ENCODE results near the gene WNT5A.
"Not testable (repeated sequence)": the region's sequence is repeated elsewhere in the genome, so short reads cannot be mapped to it uniquely, and the experiment has no call there.

WNT5A gene

DNA sequence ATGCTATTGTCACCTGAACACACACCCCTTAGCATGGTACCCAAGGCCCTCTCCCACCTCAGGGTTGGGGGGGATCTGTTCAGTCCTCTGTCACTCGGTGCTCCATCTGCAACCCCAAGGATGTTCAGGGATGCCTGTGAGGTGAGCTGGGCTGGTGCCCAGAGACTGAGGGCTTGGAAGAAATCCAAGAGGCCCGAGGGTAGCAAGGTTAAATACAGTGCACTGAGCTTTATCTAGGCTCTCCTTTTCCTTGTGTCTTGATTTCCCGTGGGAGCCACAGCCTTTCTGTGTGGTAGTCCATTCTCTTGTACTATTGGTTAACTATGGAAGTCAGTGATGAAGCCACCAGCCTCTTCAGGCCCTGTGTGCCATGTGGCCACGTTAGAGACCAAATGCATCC is 18.7 kb upstream of the WNT5A start:
- no peak for DNase-seq (ENCODE audit: low read depth)

DNA sequence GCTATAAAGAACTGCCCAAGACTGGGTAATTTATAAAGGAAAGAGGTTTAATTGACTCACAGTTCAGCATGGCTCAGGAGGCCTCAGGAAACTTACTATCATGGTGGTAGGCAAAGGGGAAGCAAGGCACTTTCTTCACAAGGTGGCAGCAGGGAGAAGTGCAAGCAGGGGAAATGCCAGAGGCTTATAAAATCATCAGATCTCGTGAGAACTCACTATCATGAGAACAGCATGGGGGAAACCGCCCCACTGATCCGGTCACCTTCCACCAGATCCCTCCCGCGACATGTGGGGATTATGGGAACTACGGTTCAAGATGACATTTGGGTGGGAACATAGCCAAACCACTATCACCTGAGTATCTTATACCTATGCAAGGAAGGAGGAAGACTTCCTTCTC is 18.0 kb upstream of the WNT5A start:
- DNase-seq (ENCODE audit: low read depth), result not testable (repeated sequence)

DNA sequence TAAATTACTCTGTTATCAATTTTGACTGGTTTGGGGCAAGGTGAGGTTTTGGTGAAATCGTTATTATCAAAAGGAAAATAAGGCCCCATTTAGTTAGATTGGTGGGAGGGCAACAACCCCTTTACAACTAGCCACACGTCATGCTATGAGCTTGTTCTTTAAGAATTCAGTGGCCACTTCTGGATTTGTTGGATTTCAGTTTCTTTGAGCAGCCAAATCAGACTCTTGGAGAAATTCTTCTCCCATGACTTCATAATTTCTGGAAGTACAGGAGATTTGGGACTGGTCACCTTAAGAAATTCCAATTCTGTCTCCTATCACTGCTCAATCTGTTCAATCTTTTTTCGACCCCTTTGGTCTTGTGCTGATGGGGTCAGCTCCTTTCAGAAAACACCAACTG is 14.8 kb upstream of the WNT5A start:
- DNase-seq (ENCODE audit: low read depth), result no peak

DNA sequence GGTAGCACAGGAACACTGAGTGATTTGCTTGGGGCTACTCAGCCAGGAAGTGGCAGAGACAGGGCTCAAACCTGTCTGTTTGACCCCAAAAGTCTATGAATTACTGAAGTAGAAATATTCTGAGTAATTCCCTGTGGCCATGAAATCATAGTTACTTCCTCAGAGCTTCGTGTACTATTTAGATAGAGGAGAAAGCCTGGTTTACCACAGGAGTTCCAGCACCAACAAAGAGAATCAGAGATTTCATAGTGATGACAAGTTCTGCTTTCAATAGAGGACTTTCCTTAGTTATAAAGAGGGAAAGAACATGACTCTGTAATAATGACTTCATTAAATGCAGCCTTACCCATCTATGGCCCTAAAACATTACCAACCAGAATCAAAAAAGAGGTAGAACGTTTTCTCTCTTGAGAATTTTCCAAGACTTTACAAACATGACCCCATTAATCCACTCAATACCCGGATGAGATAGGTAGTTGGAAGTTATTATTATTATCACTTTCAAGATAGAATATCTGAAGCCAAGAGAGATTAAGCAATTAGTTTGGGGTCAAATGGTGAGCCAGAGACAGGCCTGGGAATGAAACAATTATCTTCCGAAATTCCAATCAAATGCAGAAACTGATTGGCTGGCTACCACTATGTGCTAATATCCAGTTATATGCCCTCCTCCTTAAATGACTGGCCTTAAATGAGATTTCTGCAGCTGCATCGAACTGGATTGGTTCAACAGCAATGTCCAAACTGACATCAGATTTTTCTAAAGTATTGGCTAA is 13.6 kb upstream of the WNT5A start:
- DNase-seq (ENCODE audit: low read depth), result no peak

DNA sequence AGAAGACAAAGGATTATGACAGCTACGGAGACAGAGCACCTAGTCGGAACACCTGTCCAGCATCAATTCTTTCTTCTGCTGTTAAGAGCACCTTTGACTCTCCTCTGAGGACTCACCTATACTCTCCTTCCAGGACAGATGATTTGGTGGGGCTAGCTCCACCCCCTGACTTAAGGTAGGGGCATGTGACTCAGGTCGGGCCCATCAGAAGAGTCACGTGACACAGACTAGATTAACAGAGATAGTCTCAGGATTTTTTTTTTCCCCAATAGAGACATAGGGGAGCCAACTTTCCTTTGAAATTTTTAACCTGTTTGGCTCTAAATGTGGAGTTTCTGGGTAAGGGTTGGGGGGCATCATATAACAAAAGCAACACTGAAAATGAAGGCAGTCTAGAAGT is 11.4 kb upstream of the WNT5A start:
- no peak for DNase-seq (ENCODE audit: low read depth)

DNA sequence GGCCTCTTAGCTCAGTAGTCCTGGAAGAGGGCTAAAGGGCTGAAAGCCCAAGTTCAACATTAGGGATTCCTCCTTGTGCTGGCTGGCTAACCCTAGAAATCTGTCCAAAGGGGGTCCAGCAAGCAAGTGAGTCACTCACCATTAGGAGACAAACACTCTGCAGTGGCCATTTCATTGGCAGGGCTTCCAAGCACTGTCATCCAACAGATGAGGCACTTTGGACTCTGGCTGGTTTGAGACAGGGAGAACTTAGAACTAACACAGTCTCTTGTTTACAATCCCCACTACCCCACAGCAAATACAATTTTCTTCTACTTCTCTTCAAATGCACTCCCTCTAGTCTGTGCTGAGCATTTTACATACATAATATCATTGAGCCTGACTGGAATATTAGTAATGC is 10.1 kb upstream of the WNT5A start:
- DNase-seq (ENCODE audit: low read depth), result no peak

DNA sequence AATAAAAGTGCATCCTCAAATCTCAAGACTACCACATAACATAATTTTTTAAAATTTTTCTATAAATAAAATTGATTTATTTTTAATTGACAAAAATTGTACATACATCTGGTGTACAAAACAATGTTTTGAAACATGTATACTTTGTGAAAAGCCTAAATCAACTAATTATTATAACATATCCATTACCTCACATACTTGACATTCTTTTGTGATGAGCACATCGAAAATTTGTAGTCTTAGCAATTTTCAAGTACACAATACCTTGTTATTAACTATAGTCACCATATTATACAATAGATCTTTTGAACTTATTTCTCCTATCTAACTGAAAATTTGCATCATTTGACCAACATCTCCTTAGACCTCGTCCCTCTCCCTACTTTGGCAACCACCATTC is 7.9 kb upstream of the WNT5A start:
- no peak for DNase-seq (ENCODE audit: low read depth)

DNA sequence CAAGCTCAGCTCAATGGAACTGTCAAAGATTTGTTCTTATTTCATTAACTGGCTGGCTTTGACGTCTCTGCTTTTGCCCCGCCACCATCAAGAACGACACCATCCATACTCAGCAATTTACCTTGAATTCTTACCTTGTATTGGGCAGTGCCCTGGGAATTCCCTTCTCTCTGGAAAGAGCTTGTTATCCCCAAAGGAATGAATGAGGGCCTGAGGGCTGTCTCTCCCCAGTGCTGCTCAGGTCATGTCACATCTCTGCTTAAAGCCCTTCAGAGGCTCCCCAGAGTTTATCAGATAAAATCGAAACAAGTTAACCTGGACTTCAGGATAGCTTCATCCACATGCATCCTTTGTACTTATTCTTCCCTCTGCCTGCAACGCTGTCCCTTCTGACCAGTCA is 5.9 kb upstream of the WNT5A start:
- DNase-seq (ENCODE audit: low read depth), result no peak

DNA sequence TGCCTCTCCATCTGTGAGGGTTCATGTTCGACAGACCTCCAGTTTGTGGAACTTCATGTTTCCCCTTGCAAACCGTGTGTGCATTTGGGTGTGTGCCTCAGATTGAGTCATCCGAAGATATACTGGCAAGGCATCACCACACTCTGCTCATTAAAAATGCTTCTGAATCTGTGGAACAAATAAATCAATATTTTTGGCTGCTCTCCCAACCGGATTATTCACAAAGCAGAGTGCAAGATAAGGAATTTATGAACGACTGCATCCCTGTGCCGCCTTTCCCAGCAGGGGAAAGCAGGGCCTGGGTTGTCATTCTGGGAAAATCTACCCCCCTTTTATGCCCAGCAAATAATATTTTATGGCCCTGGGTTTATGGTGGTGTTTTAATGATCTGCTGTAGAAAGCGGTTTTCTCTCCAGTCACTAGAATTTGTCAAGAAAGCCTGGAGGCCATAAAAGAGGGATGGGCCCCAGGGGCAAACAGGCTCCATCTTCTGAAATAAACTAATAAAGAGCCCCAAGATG is 4.2 kb upstream of the WNT5A start:
- DNase-seq (ENCODE audit: low read depth), result no peak

DNA sequence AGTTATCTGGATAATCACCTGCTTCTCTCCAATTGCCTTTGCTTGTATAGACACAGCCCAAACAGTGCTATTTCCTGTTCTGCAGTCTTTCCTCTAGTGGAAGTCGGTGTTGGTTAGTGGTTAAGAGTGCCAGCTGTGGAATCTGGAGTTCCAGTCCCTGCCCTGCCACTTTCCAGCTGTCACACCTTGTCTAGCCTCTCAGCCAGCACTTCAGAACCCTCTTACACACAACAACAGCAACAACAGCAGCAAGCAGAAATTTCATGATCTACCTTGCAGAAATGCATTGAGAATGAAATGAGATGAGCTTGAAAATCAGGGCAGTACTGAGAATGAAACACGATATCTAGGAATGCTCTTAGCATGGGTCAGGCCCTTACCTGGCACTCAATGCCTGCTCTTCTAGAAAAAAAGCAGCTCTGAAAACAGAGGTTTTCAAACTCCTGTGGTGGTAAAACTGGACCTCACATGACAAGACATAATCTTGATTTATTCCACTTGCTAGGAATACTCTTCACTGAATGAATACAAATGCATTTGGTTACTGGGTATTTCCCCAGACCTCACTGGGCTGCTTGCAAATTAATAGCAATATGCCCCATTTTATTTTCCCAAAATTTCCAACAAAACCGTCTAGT is 3.3 kb upstream of the WNT5A start:
- no peak for DNase-seq (ENCODE audit: low read depth)

DNA sequence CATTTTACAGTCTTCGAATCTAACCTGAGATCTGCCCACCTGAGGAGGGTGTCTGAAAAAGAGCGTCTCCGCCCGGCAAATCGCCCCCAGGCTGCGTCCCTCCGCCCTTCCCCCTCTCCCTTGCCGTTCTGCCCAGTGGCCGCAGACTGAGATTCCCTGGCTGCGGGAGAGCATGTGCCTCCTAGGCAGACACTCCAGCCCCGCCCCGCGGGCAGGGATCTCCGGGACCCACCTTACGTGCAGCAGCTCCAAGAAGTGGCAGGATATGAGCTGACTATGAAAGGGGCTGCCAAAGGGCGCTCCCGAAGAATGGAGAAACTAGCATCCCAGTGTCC is 2.7 kb upstream of the WNT5A start:
- no peak for DNase-seq (ENCODE audit: low read depth)

DNA sequence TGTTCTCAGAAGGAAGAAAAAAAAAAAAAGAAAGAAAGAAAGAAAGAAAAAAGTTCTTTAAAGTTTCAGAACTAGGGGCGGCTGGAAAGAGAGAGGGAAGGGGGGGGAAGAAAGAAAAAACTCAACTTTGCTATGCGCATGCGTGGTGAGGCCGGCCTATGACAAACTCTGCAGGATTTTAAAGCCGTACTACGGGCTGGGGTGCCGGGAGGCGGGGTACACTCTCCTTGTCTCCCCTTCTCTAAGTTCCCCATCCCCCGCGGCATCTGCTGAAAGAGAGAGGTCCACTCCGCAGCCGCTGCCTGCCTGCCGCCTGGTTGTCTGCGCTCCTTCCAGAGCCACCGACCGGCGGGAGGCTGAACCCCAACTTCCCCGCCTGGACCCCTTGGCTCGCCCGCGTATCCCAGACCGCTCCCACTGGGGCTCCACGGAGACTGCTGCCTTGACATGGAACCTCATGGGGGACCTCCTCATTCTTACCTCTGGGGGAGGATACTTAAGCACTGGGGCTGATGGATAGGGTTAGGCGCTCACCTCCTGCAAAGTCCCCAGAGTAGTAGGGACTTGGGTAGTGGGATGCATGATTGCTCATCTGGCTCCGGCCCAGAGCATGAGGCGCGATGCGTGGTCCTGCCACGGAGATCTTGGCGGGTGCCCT is 1.4 kb upstream of the WNT5A start:
- DNase-seq (ENCODE audit: low read depth), result no peak

DNA sequence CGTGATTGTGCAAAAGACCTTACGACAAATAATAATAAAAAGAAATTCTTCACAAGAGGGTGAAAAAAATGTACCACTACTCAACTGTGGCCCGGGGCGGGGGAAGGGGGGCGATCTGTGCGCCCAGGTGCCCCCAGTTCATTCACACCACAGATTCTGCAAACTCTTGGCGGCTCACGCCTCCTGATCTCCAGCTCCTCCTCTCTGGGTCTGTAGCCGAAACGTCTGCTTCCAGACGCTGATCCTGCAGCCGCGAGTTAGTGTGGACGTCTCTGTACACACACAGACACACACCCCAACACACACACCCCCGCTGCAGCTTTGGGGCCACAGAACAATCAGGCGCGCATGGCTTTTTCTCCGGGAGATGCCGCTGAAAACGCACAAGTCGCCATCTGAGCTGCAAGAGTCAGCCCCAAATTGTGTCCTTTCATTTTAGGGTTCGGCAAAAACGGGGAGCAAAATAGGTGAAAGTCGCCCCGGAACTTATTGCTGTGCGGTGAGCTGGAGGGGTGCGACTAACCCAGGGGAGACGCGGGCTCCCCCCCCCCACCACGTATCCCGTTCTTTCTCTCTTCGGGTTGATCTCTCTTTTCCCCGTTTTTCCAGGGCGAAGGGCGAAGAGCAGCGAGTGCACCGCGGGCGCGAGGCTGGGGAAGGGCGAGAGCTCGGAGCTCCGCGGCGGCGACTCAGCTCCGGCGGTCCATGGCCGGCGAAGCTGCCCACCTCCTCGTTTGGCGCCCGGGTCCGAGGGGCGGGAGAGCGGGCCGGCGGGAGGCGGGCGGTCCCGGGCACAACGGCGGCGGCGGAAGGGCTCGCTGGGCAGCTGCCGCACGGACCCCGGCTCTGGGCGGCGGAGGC is 505 bp upstream of the WNT5A start:
- no peak for DNase-seq (ENCODE audit: low read depth)

DNA sequence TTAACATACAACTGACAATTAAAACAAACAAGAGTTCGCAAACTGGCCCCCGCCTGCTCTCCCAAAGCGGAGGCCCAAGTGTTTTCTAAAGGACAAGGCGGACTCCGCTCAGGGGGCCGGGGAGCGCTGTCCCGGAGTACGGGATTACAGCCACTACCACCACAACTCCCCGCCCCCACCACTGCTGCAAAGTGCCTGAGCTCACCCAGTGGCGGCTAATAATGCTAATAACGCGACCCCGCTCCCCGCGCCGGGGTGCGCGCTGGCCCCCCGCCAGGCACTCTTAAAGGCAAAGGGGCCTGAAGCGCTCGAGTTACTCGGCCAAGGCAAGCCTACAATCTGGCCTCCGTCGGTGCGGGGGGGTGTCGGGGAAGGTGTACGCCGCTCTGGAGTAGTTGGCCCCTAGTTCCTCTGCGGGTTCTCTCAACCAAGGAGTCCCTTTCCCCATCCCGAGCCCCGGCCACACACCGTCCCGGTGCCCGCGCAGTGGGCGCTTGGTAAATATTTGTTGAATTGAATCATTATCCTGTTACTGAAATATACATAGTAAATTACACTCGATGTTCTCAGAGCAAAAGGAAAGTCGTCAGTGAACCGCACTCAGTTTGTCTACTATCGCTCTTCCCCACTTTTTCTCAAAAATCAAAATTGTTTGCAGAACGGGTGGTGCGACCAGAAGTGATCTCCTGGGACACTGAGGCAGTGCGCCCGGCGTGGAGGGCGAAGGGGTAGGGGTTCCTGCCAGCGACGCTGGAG is 827 bp downstream of the WNT5A start:
- no peak for DNase-seq (ENCODE audit: low read depth)

DNA sequence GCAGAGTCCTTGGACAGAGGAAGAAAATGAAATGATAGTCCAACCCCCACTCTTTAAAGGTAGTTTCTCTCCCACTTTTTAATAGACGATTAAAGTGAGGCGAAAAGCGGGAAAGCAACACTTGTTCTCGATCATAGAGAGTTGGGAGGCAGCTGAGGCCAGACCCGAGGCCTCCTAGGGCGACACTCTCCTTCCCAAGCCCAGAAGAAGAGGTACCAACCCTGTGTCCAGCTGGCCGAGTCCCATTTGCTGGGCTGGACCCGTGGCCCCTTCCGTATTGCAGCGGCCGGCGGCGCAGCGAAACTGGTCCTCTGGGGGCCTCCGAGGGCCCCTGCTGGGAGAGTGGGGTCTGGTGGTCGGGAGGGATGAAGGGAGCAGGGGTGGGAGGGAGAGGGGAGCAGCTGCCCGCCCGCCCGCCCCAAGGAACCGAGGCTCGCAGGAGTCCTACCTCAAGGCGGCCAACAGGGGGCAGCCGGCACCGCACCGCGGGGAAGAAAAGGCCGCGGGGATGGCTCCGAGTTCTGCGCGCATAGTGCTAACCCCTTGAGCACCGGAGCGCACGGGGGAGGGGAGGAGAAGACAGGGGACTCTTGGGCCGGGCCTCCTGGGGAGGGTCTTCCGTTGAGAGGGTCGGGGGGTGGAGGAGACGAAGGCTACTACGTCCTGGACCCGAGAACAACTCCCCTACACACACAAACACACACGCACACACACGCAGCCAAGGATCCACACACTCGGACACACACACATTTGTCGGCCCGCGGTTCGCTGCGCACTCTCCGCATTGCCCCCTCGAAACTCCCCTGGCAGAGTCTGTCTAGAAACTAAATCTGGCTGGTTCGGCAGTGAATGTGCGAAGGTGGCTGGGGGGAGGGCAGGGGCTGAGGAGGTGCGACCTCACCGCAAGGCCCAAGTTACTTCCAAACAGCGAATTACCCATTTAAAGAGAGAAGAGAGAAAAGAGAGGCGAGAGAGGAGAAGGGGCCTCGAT is 2.0 kb downstream of the WNT5A start:
- peak; percentile 48 for DNase-seq (ENCODE audit: low read depth)

DNA sequence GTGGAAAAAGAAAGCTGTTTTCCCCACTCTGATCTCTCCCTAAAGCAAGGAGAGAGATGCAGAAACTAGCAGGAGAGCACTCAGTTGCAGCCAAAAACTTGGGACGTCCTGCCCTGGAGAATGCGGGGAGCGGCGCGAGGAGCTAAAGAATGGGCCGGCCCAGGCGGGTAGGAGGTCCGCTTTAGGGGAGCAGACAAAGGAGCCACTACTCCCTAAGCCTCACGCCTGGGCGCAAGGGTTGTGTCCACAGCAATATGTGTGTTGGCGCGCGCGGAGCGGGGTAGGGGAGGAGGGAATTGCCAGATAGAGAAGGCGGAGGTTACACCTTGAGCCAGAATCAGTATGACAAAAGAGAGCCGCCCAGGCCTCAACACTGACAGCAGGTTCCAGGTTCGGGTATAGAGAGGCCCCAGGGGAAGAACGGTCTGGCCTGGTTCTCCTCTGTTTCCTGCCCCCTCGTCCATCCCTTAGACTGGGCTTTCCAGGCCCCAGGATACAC is 2.9 kb downstream of the WNT5A start:
- no peak for DNase-seq (ENCODE audit: low read depth)

DNA sequence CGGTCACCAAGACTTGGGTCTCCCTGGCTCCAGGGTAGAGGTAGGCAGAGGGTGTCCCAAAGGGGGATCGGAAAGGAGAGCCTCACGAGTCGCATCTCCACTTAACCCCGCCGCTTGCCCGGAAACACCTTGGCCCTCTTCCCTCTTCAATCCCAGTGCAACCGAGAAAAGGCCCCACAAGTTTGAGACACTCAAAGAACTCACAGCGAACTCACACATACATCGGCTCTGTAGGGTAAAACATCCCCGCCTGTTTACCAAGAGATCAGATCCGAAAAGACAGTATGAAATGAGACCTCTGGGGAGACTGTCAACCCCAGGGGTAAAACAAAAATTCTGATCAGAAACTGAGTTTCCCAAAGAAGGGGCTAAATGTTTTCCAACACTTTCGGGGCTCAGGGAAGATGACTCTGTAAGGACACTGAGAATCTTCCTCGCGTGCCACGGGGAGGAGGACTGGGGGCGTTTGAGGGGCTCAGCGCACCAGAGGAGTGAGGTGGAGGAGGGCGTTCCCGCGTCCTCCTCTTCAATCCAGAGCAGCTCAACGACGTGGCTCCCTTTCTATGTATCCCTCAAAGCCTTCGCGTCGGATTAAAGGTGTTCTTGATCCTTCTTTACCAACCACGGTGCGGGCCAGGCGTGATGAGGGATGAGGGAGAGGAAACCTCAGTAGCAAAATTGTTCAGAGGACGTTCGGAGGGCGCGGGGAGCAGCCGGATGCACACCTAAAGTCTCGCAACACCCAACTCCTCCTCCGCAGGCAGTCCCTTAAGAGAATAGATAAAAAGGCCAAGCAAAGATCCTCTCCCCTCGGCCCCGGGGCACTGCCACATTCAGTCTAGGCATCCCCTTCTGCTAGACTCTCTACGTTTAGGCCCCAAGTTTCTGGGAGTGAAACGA is 3.7 kb downstream of the WNT5A start:
- DNase-seq (ENCODE audit: low read depth), result no peak

DNA sequence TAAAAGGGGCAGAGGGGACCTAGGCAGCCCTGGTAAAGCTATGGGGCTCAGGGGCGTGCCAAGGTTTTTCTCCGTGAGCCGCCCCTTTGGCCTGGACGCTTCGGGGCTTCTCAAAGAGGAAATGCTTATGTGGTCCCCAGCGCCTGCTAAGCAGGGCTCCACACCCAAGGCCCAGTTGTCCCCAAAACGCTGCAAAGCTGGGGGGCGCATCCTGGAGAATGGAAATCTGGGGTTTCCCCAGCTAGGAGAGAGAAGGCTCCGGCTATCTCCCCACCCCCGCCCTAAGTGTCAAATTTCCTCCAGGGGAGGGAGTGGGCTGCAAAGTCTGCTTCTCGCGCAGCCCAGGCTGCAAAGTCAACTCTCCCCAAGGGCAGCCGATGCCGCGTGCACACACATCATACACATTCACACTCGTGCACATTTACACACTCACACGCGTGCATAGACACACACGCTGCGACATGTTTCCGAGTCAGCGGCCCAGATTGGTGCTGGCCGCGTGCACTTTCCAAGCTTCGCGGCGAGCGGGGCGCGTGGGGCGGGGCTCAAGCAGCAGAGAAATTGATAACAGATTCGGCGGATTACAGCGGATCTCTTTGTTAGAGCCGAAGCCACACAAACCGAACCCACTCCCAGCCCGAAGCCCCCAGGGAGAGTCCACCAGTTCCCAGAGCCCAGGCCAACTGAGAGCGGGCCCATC is 4.5 kb downstream of the WNT5A start:
- no peak for DNase-seq (ENCODE audit: low read depth)
